ENCODE data around the gene CSN2. TPM values are rescaled to one million over a fixed set of nuclear protein-coding genes. Genes with fewer than 3 reads are reported as not detected.

CSN2 gene
- total and polyA plus RNA-seq, 12 donors: not detected

- H3K27ac ChIP-seq: no peak overlapping the region
- intact Hi-C loops (cut with DNase I): no loop called here
- no peaks in the 10 kb centered on the region for H3K36me3 ChIP-seq (replicated peaks in 1 of 2)
- WGBS, 4 donors: 43 to 69% (median 54%) methylated on average over 1 of the region's 1 CpG
- no peaks in the 10 kb centered on the region for H3K27me3 ChIP-seq
- TF ChIP-seq CTCF (IDR thresholded peaks at IDR 0.05) (no peak), POLR2A (IDR thresholded peaks at IDR 0.05) (no peak)
- DNase-seq: no peak
- H3K4me1 ChIP-seq (replicated peaks in 1 of 2): no peaks in the 10 kb centered on the region
- no peak overlapping the region for H3K4me3 ChIP-seq
- H3K9me3 ChIP-seq (replicated peaks in 1 of 3): no peaks in the 10 kb centered on the region
Observed at GRCh38 chr4:69970071-69970470, 4.5 kb upstream of the CSN2 start.

- intact Hi-C loops (cut with DNase I): no loop called here
- no peaks in the 10 kb centered on the region for H3K9me3 ChIP-seq (replicated peaks in 1 of 3)
- H3K27me3 ChIP-seq: no peaks in the 10 kb centered on the region
- TF ChIP-seq POLR2A (IDR thresholded peaks at IDR 0.05) (no peak), CTCF (IDR thresholded peaks at IDR 0.05) (no peak)
- H3K36me3 ChIP-seq (replicated peaks in 1 of 2): no peaks in the 10 kb centered on the region
- H3K4me3 ChIP-seq: no peak overlapping the region
- no peaks in the 10 kb centered on the region for H3K4me1 ChIP-seq (replicated peaks in 1 of 2)
- 83 to 100% (median 91%) methylated on average over 1 of the region's 1 CpG for WGBS, 4 donors
- H3K27ac ChIP-seq: no peak overlapping the region
- no peak for DNase-seq
Observed at GRCh38 chr4:69957209-69957608, 8.3 kb downstream of the CSN2 start.

GRCh38 chr4:69951602-69952001 is 13.9 kb downstream of the CSN2 start:
- H3K36me3 ChIP-seq (replicated peaks in 1 of 2): no peaks in the 10 kb centered on the region
- WGBS, 4 donors: 45 to 65% (median 52%) methylated on average over 3 of the region's 3 CpGs
- DNase-seq: no peak
- no peaks in the 10 kb centered on the region for H3K27me3 ChIP-seq
- H3K4me3 ChIP-seq: no peak overlapping the region
- intact Hi-C loops (cut with DNase I): no loop called here
- H3K27ac ChIP-seq: no peak overlapping the region
- H3K4me1 ChIP-seq (replicated peaks in 1 of 2): no peaks in the 10 kb centered on the region
- TF ChIP-seq POLR2A (IDR thresholded peaks at IDR 0.05) (no peak), CTCF (IDR thresholded peaks at IDR 0.05) (no peak)
- H3K9me3 ChIP-seq (replicated peaks in 1 of 3): no peaks in the 10 kb centered on the region

- no peak for DNase-seq
- no peaks in the 10 kb centered on the region for H3K27me3 ChIP-seq
- no peaks in the 10 kb centered on the region for H3K9me3 ChIP-seq (replicated peaks in 1 of 3)
- no peaks in the 10 kb centered on the region for H3K36me3 ChIP-seq (replicated peaks in 1 of 2)
- H3K4me3 ChIP-seq: no peak overlapping the region
- no peak overlapping the region for H3K27ac ChIP-seq
- H3K4me1 ChIP-seq (replicated peaks in 1 of 2): no peaks in the 10 kb centered on the region
- TF ChIP-seq POLR2A (IDR thresholded peaks at IDR 0.05) (no peak), CTCF (IDR thresholded peaks at IDR 0.05) (no peak)
- intact Hi-C loops (cut with DNase I): no loop called here
Observed at GRCh38 chr4:69936566-69936965, 29.0 kb downstream of the CSN2 start.
